ENCODE results near the gene MAN1C1. TPM values are rescaled to one million over a fixed set of nuclear protein-coding genes. Genes with fewer than 3 reads are reported as not detected.

Gene MAN1C1
- total RNA-seq, 1 experiment from 2014 or later = 9.3 TPM

GRCh38 chr1:25767437-25767770 is 150.8 kb downstream of the MAN1C1 start:
- no peak overlapping the region for H3K18ac ChIP-seq (ENCODE audit: insufficient read length, low read depth, low read length)
- H3K79me2 ChIP-seq (ENCODE audit: insufficient read depth, low read length) = no peaks in the 10 kb centered on the region
- no peak overlapping the region for H3K56ac ChIP-seq (ENCODE audit: insufficient read length, low read depth, low read length)
- Mint-ChIP-seq H3K27ac (no peak overlapping the region; a peak in 1 of 7 replicates), H3K27me3 (ENCODE audit: low read depth) (no peaks in the 10 kb centered on the region), H3K9me3 (no peaks in the 10 kb centered on the region), H3K4me3 (no peak overlapping the region), H3K4me1 (peaks cover 22 to 33% of the 10 kb centered on the region in 2 experiments), H3K36me3 (ENCODE audit: insufficient read depth in 1 of 3, low read depth in 3 of 3) (peaks cover 0 to under 1% (median 0%) of the 10 kb centered on the region in 3 experiments; a peak in 2 of 7 replicates)
- H3K4ac ChIP-seq (ENCODE audit: low read depth, low read length) = no peak overlapping the region
- H3K9me3 ChIP-seq (ENCODE audit: control insufficient read depth, low read depth, low read length) = no peaks in the 10 kb centered on the region
- H3T11ph ChIP-seq (ENCODE audit: low read length) = no peak overlapping the region
- no peak overlapping the region for H2AFZ ChIP-seq (ENCODE audit: low read length)
- H2BK120ac ChIP-seq (ENCODE audit: low read depth, low read length, poor library complexity, severe bottlenecking) = no peak overlapping the region
- H3K79me1 ChIP-seq (ENCODE audit: insufficient read depth, low read depth, low read length, poor library complexity, severe bottlenecking) = no peaks in the 10 kb centered on the region
- H4K8ac ChIP-seq (replicated peaks; ENCODE audit: insufficient read length, low read depth, low read length) = no peak overlapping the region
- no peak overlapping the region for H2BK15ac ChIP-seq (ENCODE audit: low read depth, low read length)
- H3K23ac ChIP-seq (ENCODE audit: insufficient read length, low read depth, low read length) = no peak overlapping the region
- H3K27ac ChIP-seq (ENCODE audit: insufficient read length, low read depth, low read length) = no peak overlapping the region
- no peak overlapping the region for H2BK5ac ChIP-seq (ENCODE audit: insufficient read length, low read length)
- H3K4me2 ChIP-seq (ENCODE audit: insufficient read depth, insufficient read length, low read length) = no peak overlapping the region
- H3K9ac ChIP-seq (ENCODE audit: extremely low read depth, insufficient read length, low read length) = no peak overlapping the region
- no peaks in the 10 kb centered on the region for H4K20me1 ChIP-seq (ENCODE audit: control insufficient read depth, insufficient read depth, insufficient read length)
- no peak overlapping the region for H2AK5ac ChIP-seq (ENCODE audit: insufficient read length, low read length)
- DNase-seq = no peak
- H2BK12ac ChIP-seq (ENCODE audit: insufficient read length, low read depth, low read length) = no peak overlapping the region
- H4K91ac ChIP-seq (ENCODE audit: insufficient read length, low read depth, low read length) = no peak overlapping the region
- H3K14ac ChIP-seq (ENCODE audit: insufficient read depth, low read length) = no peak overlapping the region
- no peak overlapping the region for H4K5ac ChIP-seq (ENCODE audit: insufficient read length, low read depth, low read length)
- H3K4me1 ChIP-seq (ENCODE audit: insufficient read depth, low read length) = no peaks in the 10 kb centered on the region
- TF ChIP-seq CTCF (conservative IDR thresholded peaks at IDR 0.05) = no peak
- H3K27me3 ChIP-seq (ENCODE audit: insufficient read depth, low read length) = no peaks in the 10 kb centered on the region
- H3K23me2 ChIP-seq (ENCODE audit: insufficient read length, low read depth, low read length, poor library complexity, severe bottlenecking) = peaks cover 3% of the 10 kb centered on the region
- H2BK20ac ChIP-seq (ENCODE audit: low read depth, low read length, poor library complexity, severe bottlenecking) = no peak overlapping the region
